ENCODE results near the gene GRIK1.

The GRIK1 gene

GRCh38 chr21:29691616-29692491, 247.9 kb downstream of the GRIK1 start:
- no peak for TF ChIP-seq CTCF (IDR thresholded peaks at IDR 0.05)

GRCh38 chr21:29689753-29690152, 250.0 kb downstream of the GRIK1 start:
- no peak for TF ChIP-seq CTCF (IDR thresholded peaks at IDR 0.05)
- Histone ChIP-seq H3K4me3 (ENCODE audit: low read depth in 1 of 2, low read length in 1 of 2) (no peak overlapping the region), H3K4me1 (ENCODE audit: control insufficient read depth in 1 of 2, insufficient read depth in 1 of 2, low read depth in 1 of 2, low read length in 1 of 2) (no peaks in the 10 kb centered on the region), H3K27ac (no peak overlapping the region), H3K9me3 (no peaks in the 10 kb centered on the region), H3K27me3 (no peaks in the 10 kb centered on the region), H3K36me3 (no peaks in the 10 kb centered on the region)

More at GRCh38 chr21:29691616-29692491, 247.9 kb downstream of the GRIK1 start:
- no peak overlapping the region for H3K4me3 ChIP-seq (ENCODE audit: low read depth in 1 of 2, low read length in 1 of 2)
- H3K4me1 ChIP-seq (ENCODE audit: control insufficient read depth in 1 of 2, insufficient read depth in 1 of 2, low read depth in 1 of 2, low read length in 1 of 2) = no peaks in the 10 kb centered on the region
- no peaks in the 10 kb centered on the region for H3K9me3 ChIP-seq
- H3K36me3 ChIP-seq = no peaks in the 10 kb centered on the region
- no peak overlapping the region for H3K27ac ChIP-seq
- H3K27me3 ChIP-seq = no peaks in the 10 kb centered on the region

DNA sequence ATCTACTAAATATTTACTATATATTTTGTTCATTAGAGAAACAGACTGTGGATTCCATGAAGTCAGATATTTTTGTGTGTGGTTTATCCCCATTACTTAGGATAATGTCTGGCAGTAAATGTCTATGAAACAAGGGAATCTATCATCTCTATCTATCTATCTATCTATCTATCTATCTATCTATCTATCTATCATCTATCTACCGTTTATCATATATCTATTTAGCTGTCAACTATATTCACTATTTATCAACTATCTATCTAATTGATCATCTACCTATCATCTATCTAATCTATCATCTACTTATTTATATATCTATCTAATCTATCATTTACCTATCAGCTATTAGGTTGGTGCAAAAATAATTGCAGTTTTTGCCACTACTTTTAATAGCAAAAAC, 255.7 kb downstream of the GRIK1 start:
- Histone ChIP-seq H3K4me1 (ENCODE audit: control insufficient read depth in 1 of 2, insufficient read depth in 1 of 2, low read depth in 1 of 2, low read length in 1 of 2) (no peaks in the 10 kb centered on the region), H3K27ac (no peak overlapping the region), H3K9me3 (no peaks in the 10 kb centered on the region), H3K27me3 (no peaks in the 10 kb centered on the region), H3K36me3 (no peaks in the 10 kb centered on the region), H3K4me3 (ENCODE audit: low read depth in 1 of 2, low read length in 1 of 2) (no peak overlapping the region)
- TF ChIP-seq CTCF (IDR thresholded peaks at IDR 0.05) = no peak

DNA sequence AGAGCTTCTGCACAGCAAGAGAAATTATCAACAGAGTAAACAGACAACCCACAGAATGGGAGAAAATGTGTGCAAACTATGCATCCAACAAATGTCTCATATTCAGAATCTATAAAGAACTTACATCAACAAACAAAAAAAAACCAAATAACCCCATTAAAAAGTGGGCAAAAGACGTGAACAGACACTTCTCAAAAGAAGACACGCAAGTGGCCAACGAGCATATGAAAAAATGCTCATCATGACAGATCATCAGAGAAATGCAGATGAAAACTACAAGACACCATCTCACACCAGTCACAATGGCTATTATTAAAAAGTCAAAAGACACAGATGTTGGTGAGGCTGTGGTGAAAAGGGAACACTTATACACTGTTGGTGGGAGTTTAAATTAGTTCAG, 257.0 kb downstream of the GRIK1 start:
- Histone ChIP-seq H3K36me3 (no peaks in the 10 kb centered on the region), H3K27me3 (no peaks in the 10 kb centered on the region), H3K27ac (no peak overlapping the region), H3K9me3 (no peaks in the 10 kb centered on the region), H3K4me1 (ENCODE audit: control insufficient read depth in 1 of 2, insufficient read depth in 1 of 2, low read depth in 1 of 2, low read length in 1 of 2) (no peaks in the 10 kb centered on the region), H3K4me3 (ENCODE audit: low read depth in 1 of 2, low read length in 1 of 2) (no peak overlapping the region)
- TF ChIP-seq CTCF (IDR thresholded peaks at IDR 0.05) = no peak

GRCh38 chr21:29680273-29680672, 259.5 kb downstream of the GRIK1 start:
- no peak overlapping the region for H3K27ac ChIP-seq
- no peaks in the 10 kb centered on the region for H3K36me3 ChIP-seq
- H3K27me3 ChIP-seq = no peaks in the 10 kb centered on the region
- no peak overlapping the region for H3K4me3 ChIP-seq (ENCODE audit: low read depth in 1 of 2, low read length in 1 of 2)
- no peaks in the 10 kb centered on the region for H3K9me3 ChIP-seq
- H3K4me1 ChIP-seq (ENCODE audit: control insufficient read depth in 1 of 2, insufficient read depth in 1 of 2, low read depth in 1 of 2, low read length in 1 of 2) = no peaks in the 10 kb centered on the region
- no peak for TF ChIP-seq CTCF (IDR thresholded peaks at IDR 0.05)

All from neutrophil (primary cell).